Tibial artery (tissue), 4 donors: ENCODE measurements around the gene SLC5A11.
"Not testable (repeated sequence)": the region's sequence is repeated elsewhere in the genome, so short reads cannot be mapped to it uniquely, and the experiment has no call there.

Source experiments
- DNase-seq, 2 donors: peaks; one replicate each; pipeline ENCODE4 v3.0.0-alpha.2; 2019
- H3K27ac ChIP-seq, 2 donors: fragments of 200-600 bp; sonication (generic) in 1 of 2; 1 replicate in 1 of 2; 2 replicates in 1 of 2; pipeline ENCODE4 v1.5.1; 2018 to 2019; ENCODE audit warnings: mild to moderate bottlenecking in 1 of 2
- H3K27me3 ChIP-seq, 2 donors: fragments of 200-600 bp; sonication (generic) in 1 of 2; one replicate each; pipeline versions ENCODE4 v1.5.1 to v1.6.0; 2016 to 2019
- H3K36me3 ChIP-seq, 3 donors: fragments of 200-600 bp; sonication (generic) in 2 of 3; one replicate each; pipeline ENCODE4 v1.5.1; 2016 to 2019; ENCODE audit warnings: mild to moderate bottlenecking in 2 of 3
- H3K4me1 ChIP-seq, 4 donors: fragments of 200-600 bp; sonication (generic) in 2 of 4; 1 replicate in 3 of 4; 2 replicates in 1 of 4; pipeline ENCODE4 v1.5.1; 2016 to 2019
- H3K4me3 ChIP-seq, 2 donors: fragments of 200-600 bp; sonication (generic) in 1 of 2; 1 replicate in 1 of 2; 2 replicates in 1 of 2; pipeline ENCODE4 v1.5.1; 2018 to 2019; ENCODE audit warnings: mild to moderate bottlenecking in 2 of 2
- H3K9me3 ChIP-seq, 3 donors: fragments of 200-600 bp; sonication (generic) in 1 of 3; one replicate each; pipeline ENCODE4 v1.5.1; 2016 to 2019
- CTCF ChIP-seq, 2 experiments: fragments of 200-600 bp in 1 of 2; fragments of 450-650 bp in 1 of 2; IDR thresholded peaks; one replicate each; pipeline ENCODE4 v1.5.1; 2017 to 2019; ENCODE audit warnings: antibody characterized with exemption in 2 of 2, mild to moderate bottlenecking in 1 of 2, moderate library complexity in 1 of 2
- intact Hi-C: fragments of 100-400 bp; cut with DNase I; formaldehyde crosslinking; loops from one replicate; pipeline ENCODE4 v1.15.0; 2023; ENCODE audit warnings: low total_unique reads

The SLC5A11 gene

DNA sequence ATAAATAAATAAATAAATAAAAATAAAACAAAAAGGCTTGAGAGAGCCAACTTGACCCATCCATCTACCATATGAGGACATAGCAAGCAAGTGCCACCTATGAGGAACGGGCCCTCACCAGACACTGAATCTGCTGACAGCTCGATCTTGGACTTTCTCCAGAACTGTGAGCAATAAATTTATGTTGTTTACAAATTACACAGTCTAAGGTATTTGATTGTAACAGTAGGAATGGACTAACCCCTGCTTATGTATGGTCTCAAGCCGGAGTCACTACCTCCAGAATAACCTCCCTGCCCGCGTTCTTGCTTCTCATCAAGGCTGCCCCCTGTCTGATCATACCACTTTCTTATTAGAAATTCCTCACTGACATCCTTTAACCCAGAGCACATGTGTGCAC is 9.9 kb downstream of the SLC5A11 start:
- Histone ChIP-seq H3K27ac (no peak overlapping the region), H3K9me3 (no peaks in the 10 kb centered on the region), H3K4me1 (peaks cover 0 to 8% (median 4%) of the 10 kb centered on the region in 4 donors), H3K27me3 (peaks cover 0 to 4% of the 10 kb centered on the region in 2 donors), H3K36me3 (no peaks in the 10 kb centered on the region), H3K4me3 (no peak overlapping the region)
- intact Hi-C loops = no loop called here
- no peak for TF ChIP-seq CTCF (IDR thresholded peaks at IDR 0.05)
- no peak for DNase-seq

- H3K9me3 ChIP-seq, DNase-seq, intact Hi-C loops: not testable (repeated sequence)
Measured at GRCh38 chr16:24856871-24857270, 11.1 kb downstream of the SLC5A11 start.

DNA sequence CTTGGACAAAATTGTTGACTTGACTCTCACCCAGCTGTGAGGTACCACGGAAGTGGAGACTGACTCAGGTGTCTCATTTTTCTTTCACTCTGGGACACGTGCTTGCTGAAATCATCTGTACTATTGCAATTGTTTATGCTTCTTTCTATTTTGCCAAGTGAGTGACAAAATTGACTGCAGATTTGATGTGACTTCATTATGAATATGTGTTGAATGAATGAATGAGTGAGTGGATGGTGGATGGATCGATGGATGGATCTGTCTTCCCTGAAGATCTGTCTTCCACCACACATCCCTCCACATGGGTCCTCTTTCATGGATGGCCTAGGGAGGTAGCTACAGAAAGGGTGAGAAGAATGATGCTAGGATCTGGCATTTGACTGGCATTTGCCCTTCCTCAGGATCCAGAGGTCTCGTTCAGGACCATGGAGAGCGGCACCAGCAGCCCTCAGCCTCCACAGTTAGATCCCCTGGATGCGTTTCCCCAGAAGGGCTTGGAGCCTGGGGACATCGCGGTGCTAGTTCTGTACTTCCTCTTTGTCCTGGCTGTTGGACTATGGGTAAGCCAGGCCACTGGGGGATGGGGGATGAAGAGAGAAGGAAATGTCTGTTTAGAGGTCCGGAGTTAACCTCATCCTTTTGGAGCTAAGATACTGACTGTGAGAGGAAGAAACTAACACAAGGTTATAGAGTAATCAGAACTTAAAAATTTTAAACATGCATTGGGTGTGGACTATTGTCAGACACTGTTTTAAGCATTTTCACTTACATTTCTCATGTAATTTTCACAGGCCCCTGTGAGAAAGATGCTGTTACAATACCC is 12.7 kb downstream of the SLC5A11 start:
- Histone ChIP-seq H3K4me1 (peaks cover 0 to 8% (median 4%) of the 10 kb centered on the region in 4 donors), H3K27me3 (peaks cover 0 to 4% of the 10 kb centered on the region in 2 donors), H3K27ac (no peak overlapping the region), H3K4me3 (no peak overlapping the region), H3K36me3 (no peaks in the 10 kb centered on the region), H3K9me3 (no peaks in the 10 kb centered on the region)
- peak in 1 of 2 donors; percentile 31 for DNase-seq
- no peak for TF ChIP-seq CTCF (IDR thresholded peaks at IDR 0.05)
- intact Hi-C loops = no loop called here

More at GRCh38 chr16:24856871-24857270, 11.1 kb downstream of the SLC5A11 start:
- not testable (repeated sequence) for H3K4me1 ChIP-seq, H3K27me3 ChIP-seq, H3K27ac ChIP-seq, H3K36me3 ChIP-seq, H3K4me3 ChIP-seq

DNA sequence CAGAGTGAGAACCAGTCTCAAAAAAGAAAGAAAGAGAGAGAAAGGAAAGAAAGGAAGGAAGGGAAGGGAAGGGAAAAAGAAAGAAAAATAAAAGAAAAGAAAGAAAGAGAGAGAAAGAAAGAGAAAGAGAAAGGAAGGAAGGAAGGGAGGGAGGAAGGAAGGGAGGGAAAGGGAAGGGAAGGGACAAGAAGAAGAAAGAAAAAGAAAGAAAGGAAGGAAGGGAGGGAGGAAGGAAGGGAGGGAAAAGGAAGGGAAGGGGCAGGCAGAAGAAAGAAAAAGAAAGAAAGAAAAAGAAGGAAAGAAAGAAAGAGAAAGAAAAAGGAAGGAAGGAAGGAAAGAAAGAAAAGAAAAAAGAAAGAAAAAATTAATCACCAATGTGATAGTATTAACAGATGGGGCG is 15.7 kb downstream of the SLC5A11 start:
- no peak for TF ChIP-seq CTCF (IDR thresholded peaks at IDR 0.05)
- Histone ChIP-seq H3K4me3 (no peak overlapping the region), H3K9me3 (no peaks in the 10 kb centered on the region), H3K27me3 (peaks cover 0 to 4% of the 10 kb centered on the region in 2 donors), H3K36me3 (no peaks in the 10 kb centered on the region), H3K27ac (no peak overlapping the region), H3K4me1 (no peaks in the 10 kb centered on the region)
- no peak for DNase-seq
- intact Hi-C loops = no loop called here

DNA sequence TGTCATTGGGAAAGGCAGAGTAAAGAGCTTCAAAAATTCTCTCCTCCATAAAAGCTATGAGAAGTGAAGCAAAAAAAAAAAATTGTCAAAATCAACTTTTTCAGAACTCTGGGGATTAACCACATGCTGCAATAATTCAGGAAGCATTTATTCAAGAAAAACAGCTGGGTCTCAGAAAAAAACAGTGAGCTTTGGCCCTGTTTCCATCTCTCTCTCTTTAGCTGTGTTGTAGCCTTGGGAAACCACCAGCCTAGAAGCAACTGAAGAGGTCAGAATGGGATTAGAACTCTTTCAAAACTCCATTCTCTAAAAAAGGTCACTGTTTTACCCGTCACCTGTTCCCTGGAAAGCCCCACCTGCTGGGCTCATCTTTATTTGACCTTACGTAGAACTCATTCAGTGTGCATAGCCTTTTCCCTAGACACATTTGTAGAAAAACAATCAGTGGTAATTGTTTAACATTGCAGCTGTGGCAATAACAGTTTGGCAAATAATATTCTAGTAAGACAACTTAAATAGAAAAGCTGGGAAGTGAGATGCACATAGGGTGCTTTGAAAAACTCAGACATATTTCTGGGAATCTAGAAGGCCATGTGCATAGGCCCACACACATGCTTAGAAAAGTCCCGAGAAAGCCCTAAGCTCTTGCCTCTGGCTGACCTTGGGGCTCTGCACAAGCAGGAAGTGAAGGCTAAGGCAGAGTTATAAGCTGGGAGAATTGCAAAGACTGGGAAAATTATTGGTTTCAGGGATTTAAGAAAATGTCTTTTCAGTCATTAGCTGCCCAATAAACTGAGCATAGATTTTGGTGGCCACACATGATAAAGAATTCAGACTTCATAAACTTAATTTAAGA is 18.0 kb downstream of the SLC5A11 start:
- DNase-seq = no peak
- intact Hi-C loops = no loop called here
- H3K9me3 ChIP-seq = no peaks in the 10 kb centered on the region
- no peaks in the 10 kb centered on the region for H3K4me1 ChIP-seq
- TF ChIP-seq CTCF (IDR thresholded peaks at IDR 0.05) = no peak
- no peaks in the 10 kb centered on the region for H3K27me3 ChIP-seq
- H3K27ac ChIP-seq = no peak overlapping the region
- H3K4me3 ChIP-seq = no peak overlapping the region
- no peaks in the 10 kb centered on the region for H3K36me3 ChIP-seq

GRCh38 chr16:24869033-24869432 is 23.3 kb downstream of the SLC5A11 start:
- TF ChIP-seq CTCF (IDR thresholded peaks at IDR 0.05) = no peak
- intact Hi-C loops = no loop called here

More at GRCh38 chr16:24869033-24869432, 23.3 kb downstream of the SLC5A11 start:
- Histone ChIP-seq H3K4me3 (no peak overlapping the region), H3K9me3 (no peaks in the 10 kb centered on the region), H3K27me3 (no peaks in the 10 kb centered on the region), H3K4me1 (no peaks in the 10 kb centered on the region), H3K36me3 (no peaks in the 10 kb centered on the region), H3K27ac (no peak overlapping the region)
- no peak for DNase-seq
